ENCODE data around the gene TCFL5. TPM values are rescaled to one million over a fixed set of nuclear protein-coding genes. Genes with fewer than 3 reads are reported as not detected.

TCFL5 gene
- total RNA-seq, 1 donor from 2014 or later = 11.5 TPM

- Histone ChIP-seq H3K36me3 (no peaks in the 10 kb centered on the region), H3K4me1 (peaks cover 26% of the 10 kb centered on the region), H3K4me3 (no peak overlapping the region), H3K9me3 (no peaks in the 10 kb centered on the region), H3K27me3 (no peaks in the 10 kb centered on the region), H3K27ac (no peak overlapping the region)
- no peak for TF ChIP-seq POLR2A (IDR thresholded peaks at IDR 0.05)
- TF ChIP-seq, protein P1, sequence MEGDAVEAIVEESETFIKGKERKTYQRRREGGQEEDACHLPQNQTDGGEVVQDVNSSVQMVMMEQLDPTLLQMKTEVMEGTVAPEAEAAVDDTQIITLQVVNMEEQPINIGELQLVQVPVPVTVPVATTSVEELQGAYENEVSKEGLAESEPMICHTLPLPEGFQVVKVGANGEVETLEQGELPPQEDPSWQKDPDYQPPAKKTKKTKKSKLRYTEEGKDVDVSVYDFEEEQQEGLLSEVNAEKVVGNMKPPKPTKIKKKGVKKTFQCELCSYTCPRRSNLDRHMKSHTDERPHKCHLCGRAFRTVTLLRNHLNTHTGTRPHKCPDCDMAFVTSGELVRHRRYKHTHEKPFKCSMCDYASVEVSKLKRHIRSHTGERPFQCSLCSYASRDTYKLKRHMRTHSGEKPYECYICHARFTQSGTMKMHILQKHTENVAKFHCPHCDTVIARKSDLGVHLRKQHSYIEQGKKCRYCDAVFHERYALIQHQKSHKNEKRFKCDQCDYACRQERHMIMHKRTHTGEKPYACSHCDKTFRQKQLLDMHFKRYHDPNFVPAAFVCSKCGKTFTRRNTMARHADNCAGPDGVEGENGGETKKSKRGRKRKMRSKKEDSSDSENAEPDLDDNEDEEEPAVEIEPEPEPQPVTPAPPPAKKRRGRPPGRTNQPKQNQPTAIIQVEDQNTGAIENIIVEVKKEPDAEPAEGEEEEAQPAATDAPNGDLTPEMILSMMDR (IDR thresholded peaks at IDR 0.05) = no peak
- no peak for TF ChIP-seq POLR2AphosphoS5 (IDR thresholded peaks at IDR 0.05; ENCODE audit: insufficient read depth in 1 of 2, low read depth in 1 of 2)
- intact Hi-C loops (cut with DNase I) = no loop called here
- no peak for DNase-seq (ENCODE audit: extremely low spot score in 2 of 2)
Observed at GRCh38 chr20:62830251-62830650, 31.4 kb downstream of the TCFL5 start.

- Histone ChIP-seq H3K4me1 (peaks cover 30% of the 10 kb centered on the region), H3K9me3 (no peaks in the 10 kb centered on the region), H3K27me3 (no peaks in the 10 kb centered on the region), H3K4me3 (no peak overlapping the region), H3K36me3 (no peaks in the 10 kb centered on the region), H3K27ac (no peak overlapping the region)
- intact Hi-C loops (cut with DNase I) = no loop called here
- DNase-seq (ENCODE audit: extremely low spot score in 2 of 2) = no peak
- TF ChIP-seq, protein P1 (IDR thresholded peaks at IDR 0.05) = no peak
- no peak for TF ChIP-seq POLR2A (IDR thresholded peaks at IDR 0.05)
- TF ChIP-seq POLR2AphosphoS5 (IDR thresholded peaks at IDR 0.05; ENCODE audit: insufficient read depth in 1 of 2, low read depth in 1 of 2) = no peak
Observed at GRCh38 chr20:62829231-62830230, 32.1 kb downstream of the TCFL5 start.

DNA sequence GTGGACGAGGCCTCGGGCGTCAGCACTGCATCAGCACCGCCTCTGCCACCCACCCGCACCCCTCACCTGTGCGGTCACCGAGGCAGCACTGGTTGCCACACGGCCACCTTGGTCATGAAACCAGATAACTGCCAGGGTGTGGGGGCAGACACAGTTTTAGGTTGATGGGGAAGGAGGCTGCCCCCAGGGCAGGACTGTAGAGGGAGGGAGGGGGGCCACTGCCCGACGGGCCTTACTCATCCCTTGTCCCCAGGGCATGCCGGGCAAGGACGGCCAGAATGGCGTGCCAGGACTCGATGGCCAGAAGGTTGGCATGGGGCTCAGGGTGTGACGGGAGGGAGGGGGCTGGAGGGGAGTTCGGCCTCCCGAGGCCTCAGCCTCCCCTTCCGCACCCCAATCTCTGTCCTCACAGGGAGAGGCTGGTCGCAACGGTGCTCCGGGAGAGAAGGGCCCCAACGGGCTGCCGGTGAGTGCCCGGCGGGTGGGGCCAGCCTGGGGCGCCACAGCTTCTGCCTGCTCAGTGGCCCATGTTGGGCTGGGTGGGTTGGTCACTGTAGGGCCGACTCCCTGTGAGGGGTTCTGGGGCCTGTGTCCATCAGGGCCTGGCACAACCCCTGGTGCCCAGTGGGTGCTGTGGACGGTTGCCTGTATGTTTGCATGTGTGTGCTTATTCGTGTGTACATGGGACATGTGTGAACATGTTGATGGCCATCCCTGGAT, 33.0 kb downstream of the TCFL5 start:
- no peak overlapping the region for H3K4me3 ChIP-seq
- intact Hi-C loops (cut with DNase I) = no loop called here
- no peak for DNase-seq (ENCODE audit: extremely low spot score in 2 of 2)
- H3K9me3 ChIP-seq = no peaks in the 10 kb centered on the region
- H3K36me3 ChIP-seq = no peaks in the 10 kb centered on the region
- H3K27me3 ChIP-seq = no peaks in the 10 kb centered on the region
- H3K27ac ChIP-seq = no peak overlapping the region
- peaks cover 38% of the 10 kb centered on the region for H3K4me1 ChIP-seq
- TF ChIP-seq POLR2A (IDR thresholded peaks at IDR 0.05) = no peak

- H3K4me1 ChIP-seq = peaks cover 37% of the 10 kb centered on the region
- TF ChIP-seq, protein P1 (IDR thresholded peaks at IDR 0.05) = no peak
- TF ChIP-seq POLR2A (IDR thresholded peaks at IDR 0.05) (no peak), POLR2AphosphoS5 (IDR thresholded peaks at IDR 0.05; ENCODE audit: insufficient read depth in 1 of 2, low read depth in 1 of 2) (no peak)
- H3K4me3 ChIP-seq = no peak overlapping the region
- no peaks in the 10 kb centered on the region for H3K27me3 ChIP-seq
- intact Hi-C loops (cut with DNase I) = no loop called here
- H3K9me3 ChIP-seq = no peaks in the 10 kb centered on the region
- DNase-seq (ENCODE audit: extremely low spot score in 2 of 2) = no peak
- H3K36me3 ChIP-seq = no peaks in the 10 kb centered on the region
- no peak overlapping the region for H3K27ac ChIP-seq
Observed at GRCh38 chr20:62828051-62828450, 33.6 kb downstream of the TCFL5 start.

GRCh38 chr20:62827311-62828038, 34.1 kb downstream of the TCFL5 start:
- intact Hi-C loops (cut with DNase I) = no loop called here
- TF ChIP-seq POLR2A (IDR thresholded peaks at IDR 0.05) (no peak), POLR2AphosphoS5 (IDR thresholded peaks at IDR 0.05; ENCODE audit: insufficient read depth in 1 of 2, low read depth in 1 of 2) (no peak)
- TF ChIP-seq, protein P1 (IDR thresholded peaks at IDR 0.05) = no peak

More at GRCh38 chr20:62827311-62828038, 34.1 kb downstream of the TCFL5 start:
- no peaks in the 10 kb centered on the region for H3K9me3 ChIP-seq
- H3K36me3 ChIP-seq = no peaks in the 10 kb centered on the region
- peaks cover 31% of the 10 kb centered on the region for H3K4me1 ChIP-seq
- H3K27me3 ChIP-seq = no peaks in the 10 kb centered on the region
- DNase-seq (ENCODE audit: extremely low spot score in 2 of 2) = no peak
- no peak overlapping the region for H3K4me3 ChIP-seq
- H3K27ac ChIP-seq = no peak overlapping the region

Data from vagina (tissue), 2 donors.